GM19099 (cell line): Measurements from ENCODE around the gene PTPRM.

Experiments
- POLR2A ChIP-seq: IDR thresholded peaks from 3 replicates; pipeline ENCODE4 v1.6.1; 2011; ENCODE audit warnings: low read depth; ENCODE audit not compliant: insufficient read length; ENCODE audit errors: extremely low read depth

Gene PTPRM

GRCh38 chr18:7924616-7925015 lies 357.5 kb downstream of the PTPRM start:
- no peak for TF ChIP-seq POLR2A

GRCh38 chr18:7926526-7926925 lies 359.4 kb downstream of the PTPRM start:
- TF ChIP-seq POLR2A, result no peak

- TF ChIP-seq POLR2A, result no peak
Measured at GRCh38 chr18:7927119-7927518, 360.0 kb downstream of the PTPRM start.

- no peak for TF ChIP-seq POLR2A
Measured at GRCh38 chr18:7931763-7932162, 364.6 kb downstream of the PTPRM start.

- TF ChIP-seq POLR2A, result no peak
Measured at GRCh38 chr18:7937268-7937667, 370.2 kb downstream of the PTPRM start.

GRCh38 chr18:7939521-7939920 lies 372.4 kb downstream of the PTPRM start:
- TF ChIP-seq POLR2A, result no peak

- no peak for TF ChIP-seq POLR2A
Measured at GRCh38 chr18:7940379-7940778, 373.3 kb downstream of the PTPRM start.

- no peak for TF ChIP-seq POLR2A
Measured at GRCh38 chr18:7940971-7941370, 373.9 kb downstream of the PTPRM start.

GRCh38 chr18:7941533-7941932 lies 374.4 kb downstream of the PTPRM start:
- no peak for TF ChIP-seq POLR2A

GRCh38 chr18:7945882-7946281 lies 378.8 kb downstream of the PTPRM start:
- no peak for TF ChIP-seq POLR2A

GRCh38 chr18:7946734-7947377 lies 379.7 kb downstream of the PTPRM start:
- no peak for TF ChIP-seq POLR2A

- TF ChIP-seq POLR2A, result no peak
Measured at GRCh38 chr18:7950380-7951136, 383.4 kb downstream of the PTPRM start.

GRCh38 chr18:7953095-7953958 lies 386.2 kb downstream of the PTPRM start:
- TF ChIP-seq POLR2A, result no peak

GRCh38 chr18:7954238-7954637 lies 387.1 kb downstream of the PTPRM start:
- no peak for TF ChIP-seq POLR2A

GRCh38 chr18:7955175-7955574 lies 388.1 kb downstream of the PTPRM start:
- TF ChIP-seq POLR2A, result no peak
